A549 (cell line): ENCODE data around the gene TNNI3K. TPM values are rescaled to one million over a fixed set of nuclear protein-coding genes. Genes with fewer than 3 reads are reported as not detected.

Source experiments
- ATAC-seq, 2 experiments: fragments of 200-7000 bp in 1 of 2; fragments of >200 bp in 1 of 2; cut with Nextera tagmentation in 1 of 2; cut with Tn5 transposase in 1 of 2; 3 replicates each; pipeline versions ENCODE4 v1.8.0 to v1.9.1; 2018 to 2020; ENCODE audit warnings: mild to moderate bottlenecking in 1 of 2, moderate library complexity in 1 of 2
- CTCF ChIA-PET: fragments of 300-600 bp; sonication (Branson Sonifier 250); formaldehyde crosslinking; extraction: SDS; loops from one replicate; lab custom pipeline; 2021; ENCODE audit warnings: antibody characterized with exemption, inconsistent platforms; lab: Yijun Ruan, JAX
- POLR2A ChIA-PET: fragments of 350-600 bp; formaldehyde crosslinking; extraction: SDS; loops from one replicate; lab custom pipeline; 2021; ENCODE audit warnings: antibody characterized with exemption, inconsistent platforms; lab: Yijun Ruan, JAX
- DNase-seq, 2 experiments: peaks; one replicate each; pipeline versions ENCODE4 v3.0.0 to v3.0.0-alpha.2; 2011 to 2016; ENCODE audit warnings: low read depth in 1 of 2, low spot score in 1 of 2
- FAIRE-seq: peaks from 2 replicates; lab custom pipeline; 2011; peaks lifted over from hg19 to GRCh38; lab: Jason Lieb, UNC
- H3K27ac ChIP-seq, 2 experiments: fragments of >200 bp; sonication (Bioruptor Twin); formaldehyde crosslinking; 3 replicates each; pipeline ENCODE4 v1.5.1; 2016 to 2017
- H3K4me1 ChIP-seq: fragments of >200 bp; sonication (Bioruptor Twin); formaldehyde crosslinking; 3 replicates; pipeline ENCODE4 v1.6.1; 2016
- H3K4me2 ChIP-seq: fragments of >200 bp; sonication (Bioruptor Twin); formaldehyde crosslinking; 3 replicates; pipeline ENCODE4 v1.6.1; 2016
- H3K4me3 ChIP-seq: fragments of >200 bp; sonication (Bioruptor Twin); formaldehyde crosslinking; 3 replicates; pipeline ENCODE4 v1.5.1; 2016
- H3K9me3 ChIP-seq: fragments of >200 bp; sonication (Bioruptor Twin); formaldehyde crosslinking; 3 replicates; pipeline ENCODE4 v1.6.1; 2016
- CBX2 ChIP-seq: fragments of 200-600 bp; sonication (generic); IDR thresholded peaks from 2 replicates; pipeline ENCODE4 v1.6.1; 2016; ENCODE audit warnings: low read depth, mild to moderate bottlenecking, borderline replicate concordance
- CBX8 ChIP-seq: fragments of 200-600 bp; sonication (generic); IDR thresholded peaks from 2 replicates; pipeline ENCODE4 v1.6.1; 2016
- CEBPB ChIP-seq, 2 experiments: fragments of >200 bp in 1 of 2; sonication (Bioruptor Twin) in 1 of 2; formaldehyde crosslinking in 1 of 2; IDR thresholded peaks; 2 replicates each; pipeline ENCODE4 v1.6.1; 2012 to 2016
- EHMT2 ChIP-seq: fragments of 200-600 bp; sonication (generic); IDR thresholded peaks from 2 replicates; pipeline ENCODE4 v1.6.1; 2016; ENCODE audit warnings: antibody characterized with exemption, low read depth, mild to moderate bottlenecking, moderate library complexity
- FOSL2 ChIP-seq, 2 experiments: fragments of 450-650 bp in 1 of 2; fragments of >200 bp in 1 of 2; sonication (Bioruptor Twin) in 1 of 2; formaldehyde crosslinking; IDR thresholded peaks; 2 replicates each; pipeline versions ENCODE4 v1.5.0 to v1.6.1; 2016 to 2020; ENCODE audit warnings: mild to moderate bottlenecking in 1 of 2, moderate library complexity in 1 of 2
- HEYL ChIP-seq: fragments of 250-450 bp; sonication (Bioruptor Pico); IDR thresholded peaks from 2 replicates; pipeline ENCODE4 v1.8.0; 2021; ENCODE audit warnings: mild to moderate bottlenecking, moderate library complexity
- HOXB5 ChIP-seq: fragments of 250-450 bp; sonication (Bioruptor Pico); IDR thresholded peaks from 2 replicates; pipeline ENCODE4 v1.5.0; 2020; ENCODE audit warnings: mild to moderate bottlenecking, moderate library complexity
- JUN ChIP-seq, 2 experiments: fragments of >200 bp; sonication (Bioruptor Twin); formaldehyde crosslinking; IDR thresholded peaks; 2 replicates in 1 of 2; 3 replicates in 1 of 2; pipeline ENCODE4 v1.6.1; 2016 to 2017
- JUNB ChIP-seq: fragments of >200 bp; sonication (Bioruptor Twin); formaldehyde crosslinking; IDR thresholded peaks from 2 replicates; pipeline ENCODE4 v1.6.1; 2016
- MYC ChIP-seq: IDR thresholded peaks from 2 replicates; pipeline ENCODE4 v1.6.1; 2012; ENCODE audit warnings: mild to moderate bottlenecking, inconsistent platforms, low read length, improper control_type of control experiment, borderline replicate concordance
- NFE2L2 ChIP-seq: fragments of 150-350 bp; conservative IDR thresholded peaks from 2 replicates; pipeline ENCODE4 v1.6.1; 2014; ENCODE audit warnings: low read length
- POLR2A ChIP-seq: IDR thresholded peaks from 2 replicates; pipeline ENCODE4 v1.6.1; 2012; ENCODE audit warnings: mild to moderate bottlenecking, low read length
- RAD21 ChIP-seq, 2 experiments: fragments of >200 bp in 1 of 2; sonication (Bioruptor Twin) in 1 of 2; formaldehyde crosslinking in 1 of 2; IDR thresholded peaks in 1 of 2; conservative IDR thresholded peaks in 1 of 2; 2 replicates in 1 of 2; 3 replicates in 1 of 2; pipeline ENCODE4 v1.6.1; 2012 to 2018; ENCODE audit warnings: inconsistent platforms in 1 of 2
- RFX5 ChIP-seq: fragments of 450-650 bp; IDR thresholded peaks from 2 replicates; pipeline ENCODE4 v1.7.1; 2014; ENCODE audit warnings: antibody characterized with exemption, mild to moderate bottlenecking, moderate library complexity
- RNF2 ChIP-seq: fragments of 200-600 bp; sonication (generic); IDR thresholded peaks from 2 replicates; pipeline ENCODE4 v1.6.1; 2016; ENCODE audit warnings: low read depth, mild to moderate bottlenecking, antibody characterized with exemption, moderate library complexity, borderline replicate concordance
- SREBF2 ChIP-seq: fragments of 450-650 bp; IDR thresholded peaks from 2 replicates; pipeline ENCODE4 v1.6.1; 2014; ENCODE audit warnings: mild to moderate bottlenecking, moderate library complexity
- TFCP2L1 ChIP-seq: fragments of 250-450 bp; sonication (Bioruptor Pico); IDR thresholded peaks from 2 replicates; pipeline ENCODE4 v1.5.0; 2021; ENCODE audit warnings: mild to moderate bottlenecking
- TP53 ChIP-seq: fragments of 250-450 bp; sonication (Bioruptor Pico); IDR thresholded peaks from 2 replicates; pipeline ENCODE4 v1.5.0; 2021; ENCODE audit warnings: mild to moderate bottlenecking, moderate library complexity
- ZC3H11A ChIP-seq: fragments of 450-650 bp; IDR thresholded peaks from 2 replicates; pipeline ENCODE4 v1.6.1; 2014; ENCODE audit warnings: antibody characterized with exemption, mild to moderate bottlenecking
- ZFP36 ChIP-seq: fragments of 450-650 bp; IDR thresholded peaks from 2 replicates; pipeline ENCODE4 v1.6.1; 2014; ENCODE audit warnings: borderline replicate concordance; ENCODE audit not compliant: partially characterized antibody
- ZNF302 ChIP-seq: fragments of 250-450 bp; sonication (Bioruptor Pico); IDR thresholded peaks from 2 replicates; pipeline ENCODE4 v1.9.0; 2021; ENCODE audit warnings: inconsistent platforms, mild to moderate bottlenecking, moderate library complexity
- WGBS: methylation state at CpG from one replicate; pipeline ENCODE4 v1.1.6; 2017; ENCODE audit errors: missing lambda C conversion rate; 5-methylcytosine and 5-hydroxymethylcytosine counted together
- polyA plus RNA-seq, 4 experiments: library from polyadenylated mRNA; depleted of rRNA in 3 of 4; stranded (reverse); fragments of >200 nt; fragmentation: RNase III in 1 of 4; extraction: RNeasy Plus Mini Kit Qiagen cat#74134 plus additional on column Dnase treatment in 1 of 4; gene quantifications; 2 replicates in 3 of 4; 3 replicates in 1 of 4; pipeline ENCODE4 v1.2.3, GENCODE V29; 2011 to 2017
- TF ChIP-seq, protein P1 (sequence below): fragments of >200 bp; sonication (Bioruptor Twin); formaldehyde crosslinking; IDR thresholded peaks from 3 replicates; pipeline ENCODE4 v1.6.1; 2016
- TF ChIP-seq, protein P2 (sequence below): fragments of >200 bp; sonication (Bioruptor Twin); formaldehyde crosslinking; IDR thresholded peaks from 2 replicates; pipeline ENCODE4 v1.6.1; 2016
- TF ChIP-seq, protein P3 (sequence below): fragments of >200 bp; sonication (Bioruptor Twin); formaldehyde crosslinking; IDR thresholded peaks from 3 replicates; pipeline ENCODE4 v1.5.1; 2016

The TNNI3K gene
- polyA plus RNA-seq, 2 of the 4 experiments (the other 2 are of a cell fraction) = 0.67 TPM; not detected in 1

DNA sequence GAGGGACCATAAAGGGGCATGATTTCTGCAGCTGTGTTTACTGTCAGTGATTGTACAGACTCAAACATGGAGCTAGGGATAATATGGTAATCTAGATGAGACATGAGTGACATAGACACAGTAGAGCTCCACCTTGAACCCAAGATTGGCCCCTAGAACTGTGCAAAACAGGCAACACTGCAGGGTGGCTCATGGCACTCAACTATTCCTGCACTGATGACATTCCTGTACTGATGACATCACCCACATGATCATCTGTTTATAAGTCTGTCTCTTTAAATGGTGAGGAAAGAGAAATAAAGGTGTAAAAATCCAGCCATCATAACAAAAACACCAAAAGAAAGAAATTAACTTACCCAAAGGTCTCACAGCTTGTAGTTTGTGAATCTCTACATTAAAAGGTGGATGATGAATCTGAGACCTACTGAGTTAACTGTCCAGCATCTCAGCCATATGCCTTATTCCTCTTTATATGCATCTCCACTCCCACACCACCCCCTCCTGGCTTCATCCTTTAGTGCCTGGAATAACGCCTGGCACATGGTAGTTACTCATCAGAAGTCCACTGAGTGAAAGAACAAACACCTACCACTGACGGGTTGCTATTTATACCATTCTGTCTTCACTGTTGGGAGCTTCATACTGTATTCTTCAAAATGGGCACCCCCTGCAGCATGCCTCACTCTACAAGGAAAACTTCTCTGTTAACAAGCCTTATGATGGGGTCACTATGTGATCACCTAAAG is 277.2 kb downstream of the TNNI3K start, which contains the start of gene LRRC53:
Gene LRRC53 (minus strand): TSS at position 442 of the 746 bp plus-strand sequence. CDS start 29,262 bp downstream, outside the sequence.
- Histone ChIP-seq H3K4me1 (no peaks in the 10 kb centered on the region), H3K9me3 (no peaks in the 10 kb centered on the region), H3K27ac (no peak within 1 kb of the TSS), H3K4me2 (no peak within 1 kb of the TSS), H3K4me3 (no peak within 1 kb of the TSS)
- ATAC-seq (no peak), DNase-seq (no peak), FAIRE-seq (no peak)
- CTCF ChIA-PET = interaction anchor here (0.6 to 1.5 kb wide), 2 partner anchors 11 to 458 kb away, joined by 3 read pairs; no protein-coding TSS in a partner anchor
- 0% methylated on average over 2 of the region's 2 CpGs for WGBS
- TF ChIP-seq POLR2A (no peak), TFCP2L1 (CRISPR knock-in tag) (no peak), RFX5 (no peak), JUNB (no peak), ZC3H11A (no peak), TP53 (CRISPR knock-in tag) (no peak), ZNF302 (CRISPR knock-in tag) (no peak)
- TF ChIP-seq, protein P1, sequence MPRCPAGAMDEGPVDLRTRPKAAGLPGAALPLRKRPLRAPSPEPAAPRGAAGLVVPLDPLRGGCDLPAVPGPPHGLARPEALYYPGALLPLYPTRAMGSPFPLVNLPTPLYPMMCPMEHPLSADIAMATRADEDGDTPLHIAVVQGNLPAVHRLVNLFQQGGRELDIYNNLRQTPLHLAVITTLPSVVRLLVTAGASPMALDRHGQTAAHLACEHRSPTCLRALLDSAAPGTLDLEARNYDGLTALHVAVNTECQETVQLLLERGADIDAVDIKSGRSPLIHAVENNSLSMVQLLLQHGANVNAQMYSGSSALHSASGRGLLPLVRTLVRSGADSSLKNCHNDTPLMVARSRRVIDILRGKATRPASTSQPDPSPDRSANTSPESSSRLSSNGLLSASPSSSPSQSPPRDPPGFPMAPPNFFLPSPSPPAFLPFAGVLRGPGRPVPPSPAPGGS = no peak
- TF ChIP-seq, protein P2, sequence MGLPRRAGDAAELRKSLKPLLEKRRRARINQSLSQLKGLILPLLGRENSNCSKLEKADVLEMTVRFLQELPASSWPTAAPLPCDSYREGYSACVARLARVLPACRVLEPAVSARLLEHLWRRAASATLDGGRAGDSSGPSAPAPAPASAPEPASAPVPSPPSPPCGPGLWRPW = no peak
- POLR2A ChIA-PET = no interaction called here

DNA sequence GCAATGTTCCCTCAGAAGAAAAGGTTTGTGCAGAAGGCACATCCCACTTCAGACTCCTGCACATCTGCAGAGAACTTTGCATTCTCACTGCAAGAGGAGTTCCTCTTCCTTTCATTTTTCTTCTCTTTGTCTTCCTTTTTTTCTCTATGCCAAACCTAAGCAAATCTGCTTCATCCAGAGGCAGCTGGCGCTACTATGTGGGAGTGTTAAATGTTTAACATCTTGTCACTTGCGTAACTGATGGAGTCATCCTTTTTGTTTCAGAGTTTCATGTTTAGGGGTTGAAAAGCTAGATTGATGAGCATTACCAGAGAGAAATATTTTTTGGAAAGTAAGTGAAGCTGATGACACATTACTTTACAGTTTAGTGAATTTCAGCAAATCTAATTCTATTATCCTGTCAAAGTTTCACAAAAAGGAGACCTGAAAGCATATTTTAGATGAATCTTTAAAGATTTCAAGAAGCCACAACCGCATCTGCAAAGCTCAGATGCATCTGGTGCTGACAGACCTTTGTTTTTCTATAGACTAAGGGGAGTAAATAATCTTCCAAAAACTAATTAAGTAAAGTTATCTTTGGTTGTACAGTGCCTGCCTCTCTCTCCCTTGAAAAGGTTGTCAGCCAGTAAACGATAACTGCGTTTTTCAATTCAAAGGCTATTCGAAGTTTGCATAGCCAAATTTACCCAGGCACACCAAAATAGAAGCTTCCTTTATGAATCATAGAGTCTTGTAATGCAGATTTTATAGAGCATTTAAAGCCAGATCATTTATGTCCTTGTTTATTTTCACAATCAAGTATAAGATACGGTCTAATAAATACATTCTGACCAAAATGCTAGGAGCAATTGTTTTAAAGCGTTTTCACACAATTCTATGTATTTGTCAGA is 278.5 kb downstream of the TNNI3K start:
- WGBS = 35% methylated on average over 8 of the region's 8 CpGs
- FAIRE-seq (no peak), ATAC-seq (no peak), DNase-seq (no peak)
- no peak overlapping the region for H3K27ac ChIP-seq
- no peak overlapping the region for H3K4me3 ChIP-seq
- no peak overlapping the region for H3K4me2 ChIP-seq
- TF ChIP-seq MYC = no peak
- no peak for TF ChIP-seq EHMT2
- TF ChIP-seq CBX2 = no peak
- TF ChIP-seq, protein P3, sequence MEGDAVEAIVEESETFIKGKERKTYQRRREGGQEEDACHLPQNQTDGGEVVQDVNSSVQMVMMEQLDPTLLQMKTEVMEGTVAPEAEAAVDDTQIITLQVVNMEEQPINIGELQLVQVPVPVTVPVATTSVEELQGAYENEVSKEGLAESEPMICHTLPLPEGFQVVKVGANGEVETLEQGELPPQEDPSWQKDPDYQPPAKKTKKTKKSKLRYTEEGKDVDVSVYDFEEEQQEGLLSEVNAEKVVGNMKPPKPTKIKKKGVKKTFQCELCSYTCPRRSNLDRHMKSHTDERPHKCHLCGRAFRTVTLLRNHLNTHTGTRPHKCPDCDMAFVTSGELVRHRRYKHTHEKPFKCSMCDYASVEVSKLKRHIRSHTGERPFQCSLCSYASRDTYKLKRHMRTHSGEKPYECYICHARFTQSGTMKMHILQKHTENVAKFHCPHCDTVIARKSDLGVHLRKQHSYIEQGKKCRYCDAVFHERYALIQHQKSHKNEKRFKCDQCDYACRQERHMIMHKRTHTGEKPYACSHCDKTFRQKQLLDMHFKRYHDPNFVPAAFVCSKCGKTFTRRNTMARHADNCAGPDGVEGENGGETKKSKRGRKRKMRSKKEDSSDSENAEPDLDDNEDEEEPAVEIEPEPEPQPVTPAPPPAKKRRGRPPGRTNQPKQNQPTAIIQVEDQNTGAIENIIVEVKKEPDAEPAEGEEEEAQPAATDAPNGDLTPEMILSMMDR = no peak
- TF ChIP-seq RFX5 = no peak
- ChIA-PET POLR2A (interaction anchor here (0.6 kb wide), 1 partner anchor 219 kb away, joined by 5 read pairs; no protein-coding TSS in a partner anchor), CTCF (interaction anchor here (0.7 kb wide), 1 partner anchor 10 kb away, joined by 3 read pairs; no protein-coding TSS in a partner anchor)
- H3K4me1 ChIP-seq = no peaks in the 10 kb centered on the region
- H3K9me3 ChIP-seq = no peaks in the 10 kb centered on the region

DNA sequence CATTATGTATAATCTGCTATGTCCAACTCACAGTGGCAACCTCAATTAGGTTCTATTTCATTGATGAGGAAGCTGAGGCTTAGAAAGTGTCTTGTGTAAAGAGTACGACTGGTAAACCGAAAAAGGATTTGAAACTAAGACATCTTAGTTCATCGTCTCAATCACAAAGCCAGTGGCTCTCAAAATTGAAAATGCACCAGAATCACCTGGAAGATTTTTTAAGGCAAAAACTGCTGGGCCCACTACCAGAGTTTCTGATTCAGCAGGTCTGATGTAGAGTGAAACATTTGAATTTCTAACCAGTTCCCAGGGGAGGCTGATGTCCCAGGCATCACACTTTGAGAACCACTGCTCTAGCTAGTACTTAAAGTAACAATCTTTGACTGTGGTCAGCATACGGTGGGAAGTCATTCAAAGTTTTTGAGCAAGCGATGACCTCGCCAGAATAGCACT is 282.4 kb downstream of the TNNI3K start:
- FAIRE-seq (no peak), ATAC-seq (no peak), DNase-seq (no peak)
- no peak overlapping the region for H3K4me2 ChIP-seq
- WGBS = 22% methylated on average over 6 of the region's 6 CpGs
- POLR2A ChIA-PET = no interaction called here
- no peaks in the 10 kb centered on the region for H3K9me3 ChIP-seq
- H3K4me1 ChIP-seq = no peaks in the 10 kb centered on the region
- no peak overlapping the region for H3K4me3 ChIP-seq
- CTCF ChIA-PET = no interaction called here
- H3K27ac ChIP-seq = no peak overlapping the region
- no peak for TF ChIP-seq ZFP36
- TF ChIP-seq RNF2 = no peak
- no peak for TF ChIP-seq TFCP2L1 (CRISPR knock-in tag)
- TF ChIP-seq, protein P1 = no peak
- TF ChIP-seq SREBF2 = no peak
- TF ChIP-seq CBX8 = no peak
- TF ChIP-seq HOXB5 (CRISPR knock-in tag) = no peak
- TF ChIP-seq CEBPB (IDR thresholded peaks at IDR 0.05) = no peak
- no peak for TF ChIP-seq FOSL2 (IDR thresholded peaks at IDR 0.05)
- no peak for TF ChIP-seq FOSL2 (CRISPR knock-in tag; IDR thresholded peaks at IDR 0.05)
- TF ChIP-seq HEYL (CRISPR knock-in tag) = no peak
- TF ChIP-seq JUN (IDR thresholded peaks at IDR 0.05) = no peak
- TF ChIP-seq, protein P3 = no peak
- TF ChIP-seq RAD21 (conservative IDR thresholded peaks at IDR 0.05 in 1 of 2, IDR thresholded peaks at IDR 0.05 in 1 of 2) = no peak
- TF ChIP-seq NFE2L2 = no peak
- TF ChIP-seq EHMT2 = no peak
- no peak for TF ChIP-seq JUNB
